Uterus (tissue), 4 donors: ENCODE data around the gene SPI1. TPM values are rescaled to one million over a fixed set of nuclear protein-coding genes. Genes with fewer than 3 reads are reported as not detected.

Experiments
- DNase-seq, 2 donors: peaks; one replicate each; pipeline ENCODE4 v3.0.0-alpha.2; 2019 to 2020
- H3K27ac ChIP-seq, 2 donors: fragments of 200-600 bp; sonication (generic); 1 replicate in 1 of 2; 2 replicates in 1 of 2; pipeline ENCODE4 v1.5.1; 2016 to 2018
- H3K27me3 ChIP-seq, 2 donors: fragments of 200-600 bp; sonication (generic); one replicate each; pipeline ENCODE4 v1.5.1; 2018 to 2019; ENCODE audit warnings: control low read depth in 1 of 2
- H3K36me3 ChIP-seq, 2 donors: fragments of 200-600 bp; sonication (generic); one replicate each; pipeline ENCODE4 v1.5.1; 2019; ENCODE audit warnings: control low read depth in 1 of 2
- H3K4me1 ChIP-seq, 2 donors: fragments of 200-600 bp; sonication (generic); one replicate each; pipeline ENCODE4 v1.5.1; 2018 to 2019; ENCODE audit warnings: control low read depth in 1 of 2
- H3K4me3 ChIP-seq, 2 donors: fragments of 200-600 bp; sonication (generic); 1 replicate in 1 of 2; 2 replicates in 1 of 2; pipeline ENCODE4 v1.5.1; 2018 to 2019; ENCODE audit warnings: mild to moderate bottlenecking in 1 of 2
- H3K9me3 ChIP-seq, 2 donors: fragments of 200-600 bp; sonication (generic); one replicate each; pipeline ENCODE4 v1.5.1; 2019; ENCODE audit warnings: control low read depth in 1 of 2
- CTCF ChIP-seq, 4 experiments: fragments of 200-600 bp in 2 of 4; fragments of 450-650 bp in 2 of 4; sonication (generic) in 2 of 4; IDR thresholded peaks; one replicate each; pipeline ENCODE4 v1.5.1; 2016 to 2019; ENCODE audit warnings: antibody characterized with exemption in 4 of 4, mild to moderate bottlenecking in 2 of 4, moderate library complexity in 1 of 4
- POLR2A ChIP-seq, 2 donors: fragments of 450-650 bp; IDR thresholded peaks; one replicate each; pipeline ENCODE4 v1.6.1; 2016; ENCODE audit warnings: antibody characterized with exemption in 2 of 2, mild to moderate bottlenecking in 1 of 2, moderate library complexity in 1 of 2
- intact Hi-C: fragments of 100-400 bp; cut with DNase I; formaldehyde crosslinking; loops from one replicate; pipeline ENCODE4 v1.15.1; 2023; ENCODE audit warnings: low total_unique reads
- total RNA-seq, 4 donors: library from RNA; depleted of rRNA in 3 of 4; stranded (reverse); fragments of >200 nt in 3 of 4; gene quantifications; one replicate each; pipeline versions ENCODE4 v1.1.0 to v1.2.4, GENCODE V29; 2014 to 2023
- donor health status: DM: yes; HTN: yes; CAD: no.

The SPI1 gene
- total RNA-seq, 4 donors from 2014 or later, result 4.9 to 9.7 (median 7.6) TPM

- Histone ChIP-seq H3K4me3 (no peak overlapping the region), H3K27me3 (no peaks in the 10 kb centered on the region), H3K9me3 (no peaks in the 10 kb centered on the region), H3K27ac (no peak overlapping the region), H3K4me1 (no peaks in the 10 kb centered on the region), H3K36me3 (no peaks in the 10 kb centered on the region)
- intact Hi-C loops, result no loop called here
- no peak for TF ChIP-seq CTCF (IDR thresholded peaks at IDR 0.05)
- no peak for TF ChIP-seq POLR2A (IDR thresholded peaks at IDR 0.05)
- no peak for DNase-seq
Measured at GRCh38 chr11:47329987-47330931, 48.1 kb downstream of the SPI1 start.

- Histone ChIP-seq H3K4me1 (no peaks in the 10 kb centered on the region), H3K4me3 (no peak overlapping the region), H3K27ac (no peak overlapping the region), H3K27me3 (no peaks in the 10 kb centered on the region), H3K9me3 (no peaks in the 10 kb centered on the region), H3K36me3 (no peaks in the 10 kb centered on the region)
- TF ChIP-seq POLR2A (IDR thresholded peaks at IDR 0.05) (no peak), CTCF (IDR thresholded peaks at IDR 0.05) (no peak)
- DNase-seq, result no peak
- intact Hi-C loops, result no loop called here
Measured at GRCh38 chr11:47329431-47329986, 48.8 kb downstream of the SPI1 start.

DNA sequence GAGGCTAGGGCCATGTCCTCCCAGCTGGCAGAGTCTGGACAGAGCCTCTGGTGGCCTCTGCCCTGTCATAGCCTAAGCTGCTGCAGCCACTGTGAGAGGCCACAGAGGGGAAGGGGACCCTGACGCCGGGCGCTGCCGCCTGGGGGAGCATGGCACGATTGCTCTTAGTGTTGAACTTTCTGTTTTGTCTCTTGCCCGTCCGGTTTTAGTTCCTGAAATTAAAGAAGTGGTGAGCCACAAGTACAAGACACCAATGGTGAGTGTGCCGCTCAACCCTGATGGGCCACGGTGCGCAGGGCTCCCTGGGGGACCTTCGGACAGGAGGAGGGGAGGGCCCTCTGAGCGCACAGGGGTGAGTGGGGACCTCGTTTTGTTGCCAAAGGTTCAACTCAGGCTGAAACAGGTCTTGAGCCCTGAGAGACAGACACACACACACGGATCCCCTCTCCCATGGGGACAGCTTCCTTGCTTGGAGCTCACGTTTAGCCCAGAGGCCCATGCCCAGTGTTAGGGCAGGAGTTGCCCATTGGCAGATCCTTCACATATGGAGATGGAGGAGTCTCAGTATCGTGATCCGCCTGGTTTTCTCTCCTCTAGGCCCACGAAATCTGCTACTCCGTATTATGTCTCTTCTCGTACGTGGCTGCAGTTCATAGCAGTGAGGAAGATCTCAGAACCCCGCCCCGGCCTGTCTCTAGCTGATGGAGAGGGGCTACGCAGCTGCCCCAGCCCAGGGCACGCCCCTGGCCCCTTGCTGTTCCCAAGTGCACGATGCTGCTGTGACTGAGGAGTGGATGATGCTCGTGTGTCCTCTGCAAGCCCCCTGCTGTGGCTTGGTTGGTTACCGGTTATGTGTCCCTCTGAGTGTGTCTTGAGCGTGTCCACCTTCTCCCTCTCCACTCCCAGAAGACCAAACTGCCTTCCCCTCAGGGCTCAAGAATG lies 49.6 kb downstream of the SPI1 start:
- no peaks in the 10 kb centered on the region for H3K9me3 ChIP-seq
- no peaks in the 10 kb centered on the region for H3K4me1 ChIP-seq
- TF ChIP-seq POLR2A (IDR thresholded peaks at IDR 0.05) (no peak), CTCF (IDR thresholded peaks at IDR 0.05) (no peak)
- H3K27me3 ChIP-seq, result no peaks in the 10 kb centered on the region
- no peak overlapping the region for H3K27ac ChIP-seq
- no peak overlapping the region for H3K4me3 ChIP-seq
- intact Hi-C loops, result no loop called here
- no peak for DNase-seq
- H3K36me3 ChIP-seq, result no peaks in the 10 kb centered on the region

DNA sequence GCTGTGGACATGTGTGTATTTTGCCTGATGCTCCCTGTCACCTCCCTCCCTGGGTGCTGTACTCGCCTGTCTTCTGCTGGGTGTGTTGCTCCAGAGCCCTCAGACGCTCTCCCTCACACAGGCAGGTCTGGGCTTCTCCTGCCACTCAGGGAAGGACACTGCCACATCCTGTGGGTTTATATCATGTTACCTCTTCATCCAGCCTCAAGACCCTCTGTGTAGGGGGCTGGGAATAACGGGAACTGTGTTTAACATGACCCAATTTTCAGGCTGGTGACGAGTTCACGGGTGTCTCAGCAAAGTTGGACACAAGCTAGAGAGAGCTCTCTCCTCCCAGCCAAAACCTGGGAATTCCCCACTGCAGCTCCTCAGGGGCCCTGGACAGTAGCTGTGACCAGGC lies 50.4 kb downstream of the SPI1 start:
- Histone ChIP-seq H3K4me3 (no peak overlapping the region), H3K36me3 (no peaks in the 10 kb centered on the region), H3K9me3 (no peaks in the 10 kb centered on the region), H3K27me3 (no peaks in the 10 kb centered on the region), H3K4me1 (no peaks in the 10 kb centered on the region), H3K27ac (no peak overlapping the region)
- intact Hi-C loops, result no loop called here
- TF ChIP-seq POLR2A (IDR thresholded peaks at IDR 0.05) (no peak), CTCF (IDR thresholded peaks at IDR 0.05) (no peak)
- no peak for DNase-seq
